ENCODE measurements around the gene GID4. TPM values are rescaled to one million over a fixed set of nuclear protein-coding genes. Genes with fewer than 3 reads are reported as not detected.
"Not testable (repeated sequence)": the region's sequence is repeated elsewhere in the genome, so short reads cannot be mapped to it uniquely, and the experiment has no call there.

GID4 gene
- 7.7 TPM for polyA plus RNA-seq

- Mint-ChIP-seq H3K4me3 (peak within 1 kb of the TSS; percentile 93 to 99 (median 96)), H3K27ac (peak within 1 kb of the TSS; percentile 91 to 96 (median 96)), H3K36me3 (no peaks in the 10 kb centered on the region), H3K4me1 (peaks cover 20 to 43% (median 23%) of the 10 kb centered on the region in 3 donors), H3K9me3 (no peaks in the 10 kb centered on the region), H3K27me3 (no peaks in the 10 kb centered on the region)
These were observed at the start of gene GID4, which contains the start of gene ATPAF2 for GRCh38 chr17:18038861-18039534. TSS of gene GID4 (plus strand) at chr17:18039408. CDS start at chr17:18039465, 57 bp downstream. TSS of gene ATPAF2 (minus strand) at chr17:18039168. CDS start at chr17:18039013, 155 bp downstream.

- Mint-ChIP-seq H3K36me3 (no peaks in the 10 kb centered on the region), H3K4me3 (no peak overlapping the region), H3K27me3 (no peaks in the 10 kb centered on the region), H3K4me1 (peaks cover 0 to 4% (median 0%) of the 10 kb centered on the region in 3 donors), H3K27ac (no peak overlapping the region), H3K9me3 (no peaks in the 10 kb centered on the region)
These were observed 49.6 kb upstream of the GID4 start for GRCh38 chr17:17989618-17990017.

- Mint-ChIP-seq H3K4me3 (no peak overlapping the region), H3K4me1 (peaks cover 0 to 4% (median 0%) of the 10 kb centered on the region in 3 donors), H3K9me3 (no peaks in the 10 kb centered on the region), H3K27me3 (no peaks in the 10 kb centered on the region), H3K27ac (no peak overlapping the region), H3K36me3 (no peaks in the 10 kb centered on the region)
These were observed 48.9 kb upstream of the GID4 start for GRCh38 chr17:17990282-17990681.

GRCh38 chr17:17993366-17993765 is 45.8 kb upstream of the GID4 start:
- H3K27me3 Mint-ChIP-seq: no peaks in the 10 kb centered on the region
- H3K9me3 Mint-ChIP-seq: no peaks in the 10 kb centered on the region
- H3K4me1 Mint-ChIP-seq: peaks cover 0 to 4% (median 0%) of the 10 kb centered on the region in 3 donors
- H3K4me3 Mint-ChIP-seq: no peak overlapping the region
- no peak overlapping the region for H3K27ac Mint-ChIP-seq
- no peaks in the 10 kb centered on the region for H3K36me3 Mint-ChIP-seq

- no peaks in the 10 kb centered on the region for H3K27me3 Mint-ChIP-seq
- no peaks in the 10 kb centered on the region for H3K36me3 Mint-ChIP-seq
- H3K4me1 Mint-ChIP-seq: peaks cover 0 to 4% (median 0%) of the 10 kb centered on the region in 3 donors
These were observed 45.4 kb upstream of the GID4 start for GRCh38 chr17:17993852-17994251.

GRCh38 chr17:17994271-17995069 is 44.7 kb upstream of the GID4 start:
- Mint-ChIP-seq H3K4me3 (no peak overlapping the region), H3K9me3 (no peaks in the 10 kb centered on the region), H3K4me1 (peaks cover 0 to 4% (median 0%) of the 10 kb centered on the region in 3 donors), H3K36me3 (no peaks in the 10 kb centered on the region), H3K27ac (no peak overlapping the region), H3K27me3 (no peaks in the 10 kb centered on the region)

More at GRCh38 chr17:17993852-17994251, 45.4 kb upstream of the GID4 start:
- H3K9me3 Mint-ChIP-seq: no peaks in the 10 kb centered on the region
- H3K27ac Mint-ChIP-seq: no peak overlapping the region
- no peak overlapping the region for H3K4me3 Mint-ChIP-seq

GRCh38 chr17:17995887-17996286 is 43.3 kb upstream of the GID4 start:
- not testable (repeated sequence) for H3K27me3 Mint-ChIP-seq, H3K27ac Mint-ChIP-seq, H3K4me3 Mint-ChIP-seq, H3K4me1 Mint-ChIP-seq, H3K9me3 Mint-ChIP-seq, H3K36me3 Mint-ChIP-seq

- Mint-ChIP-seq H3K4me3 (peak overlapping the region in 1 of 4 donors; percentile 72), H3K36me3 (no peaks in the 10 kb centered on the region), H3K27ac (no peak overlapping the region), H3K27me3 (no peaks in the 10 kb centered on the region), H3K9me3 (no peaks in the 10 kb centered on the region), H3K4me1 (peaks cover 0 to 4% (median 2%) of the 10 kb centered on the region in 3 donors)
These were observed 40.3 kb upstream of the GID4 start for GRCh38 chr17:17998934-17999333.

- Mint-ChIP-seq H3K9me3 (no peaks in the 10 kb centered on the region), H3K27me3 (no peaks in the 10 kb centered on the region), H3K4me3 (peak overlapping the region in 1 of 4 donors; percentile 72), H3K4me1 (peaks cover 0 to 7% (median 2%) of the 10 kb centered on the region in 3 donors), H3K36me3 (no peaks in the 10 kb centered on the region), H3K27ac (no peak overlapping the region)
These were observed 39.7 kb upstream of the GID4 start for GRCh38 chr17:17999364-18000029.

- no peak overlapping the region for H3K4me3 Mint-ChIP-seq
- peaks cover 0 to 7% (median 2%) of the 10 kb centered on the region in 3 donors for H3K4me1 Mint-ChIP-seq
- H3K36me3 Mint-ChIP-seq: no peaks in the 10 kb centered on the region
- no peak overlapping the region for H3K27ac Mint-ChIP-seq
- no peaks in the 10 kb centered on the region for H3K27me3 Mint-ChIP-seq
- H3K9me3 Mint-ChIP-seq: no peaks in the 10 kb centered on the region
These were observed 39.2 kb upstream of the GID4 start for GRCh38 chr17:18000030-18000408.

GRCh38 chr17:18002171-18002570 is 37.0 kb upstream of the GID4 start:
- H3K27me3 Mint-ChIP-seq: no peaks in the 10 kb centered on the region
- H3K9me3 Mint-ChIP-seq: no peaks in the 10 kb centered on the region
- H3K4me1 Mint-ChIP-seq: peaks cover 0 to 10% (median 2%) of the 10 kb centered on the region in 3 donors
- no peak overlapping the region for H3K4me3 Mint-ChIP-seq
- peaks cover 4% of the 10 kb centered on the region for H3K36me3 Mint-ChIP-seq
- H3K27ac Mint-ChIP-seq: no peak overlapping the region

GRCh38 chr17:18004345-18004744 is 34.9 kb upstream of the GID4 start:
- Mint-ChIP-seq H3K9me3 (no peaks in the 10 kb centered on the region), H3K4me3 (no peak overlapping the region), H3K27ac (no peak overlapping the region), H3K4me1 (peaks cover 0 to 13% (median 2%) of the 10 kb centered on the region in 3 donors), H3K36me3 (peaks cover 12% of the 10 kb centered on the region), H3K27me3 (no peaks in the 10 kb centered on the region)

- H3K4me1 Mint-ChIP-seq: peaks cover 0 to 13% (median 2%) of the 10 kb centered on the region in 3 donors
- H3K27ac Mint-ChIP-seq: no peak overlapping the region
- H3K36me3 Mint-ChIP-seq: peaks cover 17% of the 10 kb centered on the region
- H3K4me3 Mint-ChIP-seq: no peak overlapping the region
- H3K27me3 Mint-ChIP-seq: no peaks in the 10 kb centered on the region
- no peaks in the 10 kb centered on the region for H3K9me3 Mint-ChIP-seq
These were observed 34.3 kb upstream of the GID4 start for GRCh38 chr17:18004884-18005305.

- Mint-ChIP-seq H3K4me1 (peaks cover 0 to 13% (median 2%) of the 10 kb centered on the region in 3 donors), H3K36me3 (peaks cover 17% of the 10 kb centered on the region), H3K9me3 (no peaks in the 10 kb centered on the region), H3K27ac (no peak overlapping the region), H3K27me3 (no peaks in the 10 kb centered on the region), H3K4me3 (no peak overlapping the region)
These were observed 33.7 kb upstream of the GID4 start for GRCh38 chr17:18005496-18005895.

Data from IgD-negative memory B cell (primary cell).